ENCODE data around the gene OIT3. TPM values are rescaled to one million over a fixed set of nuclear protein-coding genes. Genes with fewer than 3 reads are reported as not detected.

OIT3 gene
- total RNA-seq, 2 experiments from 2014 or later: not detected

DNA sequence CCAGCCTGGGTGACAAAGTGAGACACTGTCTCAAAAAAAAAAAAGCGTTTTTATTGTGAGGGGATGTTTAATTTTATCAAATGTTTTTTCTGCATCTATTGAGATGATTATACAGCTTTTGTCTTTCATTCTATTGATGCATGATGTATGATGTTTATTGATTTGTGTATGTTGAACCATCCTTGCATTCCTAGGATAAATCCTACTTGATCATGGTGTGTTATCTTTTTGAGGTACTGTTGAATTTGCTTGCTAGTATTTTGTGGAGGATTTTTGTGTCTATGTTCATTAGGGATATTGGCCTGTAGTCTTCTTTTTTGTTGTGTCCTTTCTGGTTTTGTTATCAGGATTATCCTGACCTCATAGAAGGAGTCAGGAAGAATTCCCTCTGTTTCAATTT is 83.3 kb downstream of the OIT3 start:
- Mint-ChIP-seq H3K27ac (no peak overlapping the region), H3K27me3 (peaks cover 14% of the 10 kb centered on the region), H3K4me1 (ENCODE audit: low read depth) (no peaks in the 10 kb centered on the region), H3K4me3 (no peak overlapping the region), H3K36me3 (peaks cover 27% of the 10 kb centered on the region), H3K9me3 (peaks cover 52% of the 10 kb centered on the region)
- no peak for DNase-seq
- POLR2A ChIA-PET: no interaction called here
- intact Hi-C loops (cut with micrococcal nuclease): no loop called here
- CTCF ChIA-PET: interaction anchor here (0.6 kb wide), 1 partner anchor 141 kb away, joined by 4 read pairs; no protein-coding TSS in a partner anchor

DNA sequence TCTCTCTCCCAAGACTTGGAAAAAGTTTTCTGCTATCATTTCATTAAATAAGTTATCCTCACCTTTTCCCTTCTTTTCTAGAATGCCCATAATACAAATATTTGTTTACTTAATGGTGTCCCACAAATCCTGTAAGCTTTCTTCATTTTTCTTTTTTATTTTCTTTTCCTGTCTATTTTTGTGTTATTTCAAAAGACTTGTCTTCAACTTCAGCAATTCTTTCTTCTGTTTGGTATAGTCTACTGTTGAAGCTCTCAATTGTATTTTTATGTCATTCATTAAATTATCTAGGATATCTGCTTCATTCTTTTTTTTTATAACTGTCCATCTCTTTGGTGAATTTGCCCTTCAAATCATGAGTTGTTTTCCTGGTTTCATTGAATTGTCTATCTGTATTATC is 86.2 kb downstream of the OIT3 start:
- Mint-ChIP-seq H3K4me3 (no peak overlapping the region), H3K27me3 (peaks cover 10% of the 10 kb centered on the region), H3K36me3 (peaks cover 29% of the 10 kb centered on the region), H3K4me1 (ENCODE audit: low read depth) (no peaks in the 10 kb centered on the region), H3K27ac (no peak overlapping the region), H3K9me3 (peaks cover 59% of the 10 kb centered on the region)
- intact Hi-C loops (cut with micrococcal nuclease): no loop called here
- no peak for DNase-seq
- ChIA-PET POLR2A (no interaction called here), CTCF (no interaction called here)

DNA sequence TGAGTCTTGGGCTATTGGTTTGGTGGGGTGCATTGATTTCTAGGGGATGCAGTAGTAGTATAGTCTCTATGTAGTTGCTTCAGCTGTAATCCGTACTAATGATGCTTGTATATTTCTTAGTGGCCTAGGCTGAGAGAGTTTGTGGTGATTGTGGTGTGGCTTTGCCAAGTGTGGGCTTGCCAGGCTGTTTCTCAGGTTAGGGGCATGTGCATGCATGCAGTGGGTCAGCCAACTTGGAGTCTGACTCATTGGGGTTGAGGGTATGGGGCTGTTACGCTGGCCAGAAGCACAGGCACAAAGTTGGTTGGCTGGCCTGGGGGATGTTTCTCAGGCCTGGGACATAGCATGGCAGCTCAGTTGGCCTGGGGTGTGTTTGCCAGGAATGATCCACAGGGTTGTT is 86.8 kb downstream of the OIT3 start:
- POLR2A ChIA-PET: no interaction called here

DNA sequence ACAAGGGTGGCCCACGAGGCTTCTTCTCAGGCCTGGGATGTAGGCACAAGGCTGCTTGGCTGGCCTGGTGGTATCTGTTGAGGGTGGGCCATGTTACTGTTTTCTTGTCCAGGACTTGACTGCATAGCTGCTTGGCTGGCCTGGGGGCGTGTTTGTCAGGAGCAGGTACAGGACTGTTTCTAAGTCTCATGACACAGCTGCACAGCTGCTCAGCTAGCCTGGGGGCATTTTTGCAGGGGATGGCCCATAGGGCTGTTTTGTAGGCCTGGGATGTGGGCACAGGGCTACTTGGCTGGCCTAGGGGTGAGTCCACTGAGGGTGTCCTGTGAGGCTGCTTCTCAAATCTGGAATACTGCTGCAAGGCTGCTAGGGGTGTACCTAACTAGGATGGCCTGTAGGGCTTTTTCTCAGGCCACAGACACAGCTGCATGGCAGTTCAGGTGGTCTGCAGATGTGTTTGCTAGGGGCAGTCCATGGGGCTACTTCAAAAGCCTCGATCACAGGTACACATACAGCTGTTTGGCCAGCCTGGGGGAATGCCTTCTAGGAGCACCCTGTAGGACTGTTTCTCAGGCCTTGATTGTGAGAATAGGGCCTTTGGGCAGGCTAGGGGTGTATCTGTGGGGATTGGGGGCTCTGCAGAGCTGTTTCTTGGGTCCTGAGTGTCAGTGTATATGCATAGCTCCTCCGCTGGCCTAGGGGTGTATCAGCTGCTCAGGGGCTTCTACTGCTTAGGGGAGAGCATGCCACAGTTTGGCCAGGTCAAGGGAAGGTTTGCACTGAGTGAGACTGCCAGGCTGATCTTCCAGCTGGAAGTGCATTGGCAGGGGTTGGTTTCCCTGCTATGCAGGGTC is 87.7 kb downstream of the OIT3 start:
- H3K4me3 Mint-ChIP-seq: no peak overlapping the region
- no peak for DNase-seq
- peaks cover 24% of the 10 kb centered on the region for H3K36me3 Mint-ChIP-seq
- POLR2A ChIA-PET: interaction anchor here (0.6 kb wide), 1 partner anchor 8 kb away, joined by 3 read pairs; no protein-coding TSS in a partner anchor
- H3K9me3 Mint-ChIP-seq: peaks cover 48% of the 10 kb centered on the region
- intact Hi-C loops (cut with micrococcal nuclease): no loop called here
- peaks cover 5% of the 10 kb centered on the region for H3K27me3 Mint-ChIP-seq
- no peak overlapping the region for H3K27ac Mint-ChIP-seq
- H3K4me1 Mint-ChIP-seq (ENCODE audit: low read depth): no peaks in the 10 kb centered on the region
- CTCF ChIA-PET: no interaction called here

More for the DNA sequence above, 86.8 kb downstream of the OIT3 start:
- Mint-ChIP-seq H3K4me3 (no peak overlapping the region), H3K9me3 (peaks cover 54% of the 10 kb centered on the region), H3K4me1 (ENCODE audit: low read depth) (no peaks in the 10 kb centered on the region), H3K27me3 (peaks cover 9% of the 10 kb centered on the region), H3K36me3 (peaks cover 27% of the 10 kb centered on the region), H3K27ac (no peak overlapping the region)
- no peak for DNase-seq
- CTCF ChIA-PET: no interaction called here
- intact Hi-C loops (cut with micrococcal nuclease): no loop called here

DNA sequence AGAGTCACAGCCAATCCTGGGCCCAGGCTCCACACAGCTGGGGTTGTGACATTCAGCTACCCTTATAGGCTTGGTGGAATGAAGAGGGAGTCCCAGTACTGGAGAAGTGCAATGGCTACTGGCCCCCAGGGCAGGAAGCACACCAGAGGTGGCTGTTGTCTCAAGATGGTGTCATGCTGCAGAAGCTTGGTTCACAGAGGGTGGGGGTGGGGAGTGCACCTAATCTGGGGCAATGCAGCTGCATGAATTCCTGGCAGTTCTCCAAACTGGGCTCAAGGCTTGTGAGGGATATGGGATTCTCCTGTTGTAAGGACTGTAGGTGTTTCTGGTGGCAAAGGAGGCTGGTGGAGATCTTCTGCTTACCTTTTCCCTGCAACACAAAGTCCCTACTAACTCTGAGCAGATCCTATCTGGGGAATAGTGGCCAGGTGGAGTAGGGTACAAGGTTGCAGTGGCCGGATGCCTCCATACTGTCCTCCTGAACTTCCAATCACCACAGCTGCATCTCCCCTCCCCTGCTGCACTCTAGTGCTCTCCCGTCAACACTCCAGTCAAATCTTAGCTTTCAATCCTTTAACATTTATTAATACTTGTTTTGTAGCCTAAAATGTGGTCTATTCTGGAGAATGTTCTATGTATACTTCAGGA is 88.5 kb downstream of the OIT3 start:
- intact Hi-C loops (cut with micrococcal nuclease): no loop called here
- Mint-ChIP-seq H3K4me1 (ENCODE audit: low read depth) (no peaks in the 10 kb centered on the region), H3K36me3 (peaks cover 22% of the 10 kb centered on the region), H3K4me3 (no peak overlapping the region), H3K27me3 (peaks cover 3% of the 10 kb centered on the region), H3K9me3 (peaks cover 44% of the 10 kb centered on the region), H3K27ac (no peak overlapping the region)
- DNase-seq: no peak
- ChIA-PET CTCF (no interaction called here), POLR2A (interaction anchor here (0.6 kb wide), 1 partner anchor 9 kb away, joined by 3 read pairs; no protein-coding TSS in a partner anchor)

Other genes with a start within 250 kb of the OIT3 start
- 10 to 100 TPM; 17.7 to 19.3 TPM for gene MCU, start 201.6 kb upstream of the OIT3 start, total RNA-seq
- gene PLA2G12B, start 61.1 kb downstream of the OIT3 start, total RNA-seq: not detected
- gene P4HA1, start 203.1 kb downstream of the OIT3 start, total RNA-seq: 10 to 100 TPM; 30.9 to 31.2 TPM
- 1 to 10 TPM; 1.0 to 1.4 TPM for gene NUDT13, start 216.7 kb downstream of the OIT3 start, total RNA-seq